Measurements from ENCODE around the gene PIK3C3. TPM values are rescaled to one million over a fixed set of nuclear protein-coding genes. Genes with fewer than 3 reads are reported as not detected.
"Not testable (repeated sequence)": the region's sequence is repeated elsewhere in the genome, so short reads cannot be mapped to it uniquely, and the experiment has no call there.

The PIK3C3 gene
- total RNA-seq, 1 donor from 2014 or later: 65.3 TPM

DNA sequence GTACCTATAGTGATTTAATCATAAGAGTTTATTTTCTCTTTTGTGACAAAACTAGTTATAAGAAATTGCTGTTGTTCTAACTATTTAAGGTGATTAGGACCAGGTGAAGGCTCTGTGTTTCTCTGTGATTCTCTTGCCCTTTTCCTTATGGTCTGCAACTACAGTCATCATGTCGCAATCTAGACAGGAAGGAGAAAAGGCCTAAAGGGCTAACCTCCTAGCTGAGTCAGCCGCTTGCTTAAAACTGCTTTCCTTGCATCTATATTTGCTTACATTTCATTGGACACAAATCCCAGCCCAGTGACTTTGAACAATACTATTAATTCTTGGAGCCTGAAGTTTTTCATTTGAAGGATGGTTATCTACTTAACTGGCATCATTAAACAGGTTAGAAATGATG lies 93.1 kb downstream of the PIK3C3 start:
- Mint-ChIP-seq H3K4me3 (no peak overlapping the region), H3K9me3 (no peaks in the 10 kb centered on the region), H3K27me3 (no peaks in the 10 kb centered on the region), H3K4me1 (peaks cover 6% of the 10 kb centered on the region), H3K27ac (no peak overlapping the region), H3K36me3 (ENCODE audit: low read depth) (peaks cover 65% of the 10 kb centered on the region)
- ChIA-PET POLR2A (no interaction called here), CTCF (no interaction called here)
- TF ChIP-seq, protein P1, sequence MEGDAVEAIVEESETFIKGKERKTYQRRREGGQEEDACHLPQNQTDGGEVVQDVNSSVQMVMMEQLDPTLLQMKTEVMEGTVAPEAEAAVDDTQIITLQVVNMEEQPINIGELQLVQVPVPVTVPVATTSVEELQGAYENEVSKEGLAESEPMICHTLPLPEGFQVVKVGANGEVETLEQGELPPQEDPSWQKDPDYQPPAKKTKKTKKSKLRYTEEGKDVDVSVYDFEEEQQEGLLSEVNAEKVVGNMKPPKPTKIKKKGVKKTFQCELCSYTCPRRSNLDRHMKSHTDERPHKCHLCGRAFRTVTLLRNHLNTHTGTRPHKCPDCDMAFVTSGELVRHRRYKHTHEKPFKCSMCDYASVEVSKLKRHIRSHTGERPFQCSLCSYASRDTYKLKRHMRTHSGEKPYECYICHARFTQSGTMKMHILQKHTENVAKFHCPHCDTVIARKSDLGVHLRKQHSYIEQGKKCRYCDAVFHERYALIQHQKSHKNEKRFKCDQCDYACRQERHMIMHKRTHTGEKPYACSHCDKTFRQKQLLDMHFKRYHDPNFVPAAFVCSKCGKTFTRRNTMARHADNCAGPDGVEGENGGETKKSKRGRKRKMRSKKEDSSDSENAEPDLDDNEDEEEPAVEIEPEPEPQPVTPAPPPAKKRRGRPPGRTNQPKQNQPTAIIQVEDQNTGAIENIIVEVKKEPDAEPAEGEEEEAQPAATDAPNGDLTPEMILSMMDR (IDR thresholded peaks at IDR 0.05): no peak
- DNase-seq: no peak
- intact Hi-C loops (cut with micrococcal nuclease): no loop called here
- ATAC-seq (ENCODE audit: low read depth): no peak

DNA sequence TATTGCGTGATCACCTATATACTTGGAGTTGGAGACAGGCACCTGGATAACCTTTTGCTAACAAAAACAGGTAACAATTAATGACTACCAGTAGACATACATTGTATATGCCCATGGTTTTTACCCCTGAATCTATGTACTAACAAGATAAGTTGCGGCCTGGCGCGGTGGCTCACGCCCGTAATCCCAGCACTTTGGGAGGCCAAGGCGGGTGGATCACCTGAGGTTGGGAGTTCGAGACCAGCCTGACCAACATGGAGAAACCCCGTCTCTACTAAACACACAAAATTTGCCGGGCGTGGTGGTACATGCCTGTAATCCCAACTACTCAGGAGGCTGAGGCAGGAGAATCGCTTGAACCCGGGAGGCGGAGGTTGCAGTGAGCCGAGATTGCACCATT lies 94.5 kb downstream of the PIK3C3 start:
- intact Hi-C loops (cut with micrococcal nuclease); H3K27ac Mint-ChIP-seq; DNase-seq; H3K27me3 Mint-ChIP-seq; H3K9me3 Mint-ChIP-seq; CTCF ChIA-PET; H3K4me3 Mint-ChIP-seq; POLR2A ChIA-PET; H3K4me1 Mint-ChIP-seq; ATAC-seq (ENCODE audit: low read depth): not testable (repeated sequence)
- H3K36me3 Mint-ChIP-seq (ENCODE audit: low read depth): peaks cover 56% of the 10 kb centered on the region

GRCh38 chr18:42051411-42051810 lies 96.4 kb downstream of the PIK3C3 start:
- Mint-ChIP-seq H3K9me3 (no peaks in the 10 kb centered on the region), H3K4me1 (peaks cover 8% of the 10 kb centered on the region), H3K27ac (no peak overlapping the region), H3K36me3 (ENCODE audit: low read depth) (peaks cover 49% of the 10 kb centered on the region), H3K27me3 (no peaks in the 10 kb centered on the region), H3K4me3 (no peak overlapping the region)
- CTCF ChIA-PET: interaction anchor here (0.9 to 1.3 kb wide), 4 partner anchors 12 to 37 kb away, joined by 3 read pairs; no protein-coding TSS in a partner anchor
- TF ChIP-seq, protein P1 (IDR thresholded peaks at IDR 0.05): no peak
- intact Hi-C loops (cut with micrococcal nuclease): loop anchor here (5.0 kb wide), 1 partner anchor 1546 kb away; no protein-coding TSS in a partner anchor
- POLR2A ChIA-PET: interaction anchor here (0.6 kb wide), 1 partner anchor 27 kb away, joined by 3 read pairs; no protein-coding TSS in a partner anchor
- ATAC-seq (ENCODE audit: low read depth) (no peak), DNase-seq (no peak)

GRCh38 chr18:42052122-42052708 lies 97.2 kb downstream of the PIK3C3 start:
- Mint-ChIP-seq H3K36me3 (ENCODE audit: low read depth) (peaks cover 51% of the 10 kb centered on the region), H3K27me3 (no peaks in the 10 kb centered on the region), H3K4me1 (peaks cover 8% of the 10 kb centered on the region), H3K27ac (no peak overlapping the region), H3K4me3 (no peak overlapping the region), H3K9me3 (no peaks in the 10 kb centered on the region)
- DNase-seq: no peak
- ChIA-PET POLR2A (interaction anchor here (0.6 kb wide), 1 partner anchor 28 kb away, joined by 3 read pairs; no protein-coding TSS in a partner anchor), CTCF (interaction anchor here (0.9 to 2.2 kb wide), 7 partner anchors 11 to 24 kb away, joined by 3 to 30 read pairs (median 6); no protein-coding TSS in a partner anchor)
- intact Hi-C loops (cut with micrococcal nuclease): loop anchor here (5.0 kb wide), 1 partner anchor 1545 kb away; no protein-coding TSS in a partner anchor
- TF ChIP-seq, protein P1 (IDR thresholded peaks at IDR 0.05): no peak
- no peak for ATAC-seq (ENCODE audit: low read depth)

- no peak overlapping the region for H3K27ac Mint-ChIP-seq
- H3K4me1 Mint-ChIP-seq: peaks cover 8% of the 10 kb centered on the region
- peaks cover 50% of the 10 kb centered on the region for H3K36me3 Mint-ChIP-seq (ENCODE audit: low read depth)
- POLR2A ChIA-PET: no interaction called here
- no peak overlapping the region for H3K4me3 Mint-ChIP-seq
- intact Hi-C loops (cut with micrococcal nuclease): loop anchor here (1.0 to 5.0 kb wide), 2 partner anchors 221 to 1544 kb away; no protein-coding TSS in a partner anchor
- DNase-seq (no peak), ATAC-seq (ENCODE audit: low read depth) (peak; percentile 50)
- TF ChIP-seq, protein P1 (IDR thresholded peaks at IDR 0.05): peak; percentile 42
- no peaks in the 10 kb centered on the region for H3K27me3 Mint-ChIP-seq
- no peaks in the 10 kb centered on the region for H3K9me3 Mint-ChIP-seq
- CTCF ChIA-PET: interaction anchor here (0.9 to 2.2 kb wide), 18 partner anchors 8 to 1219 kb away, joined by 3 to 30 read pairs (median 5); no protein-coding TSS in a partner anchor
These were observed 98.3 kb downstream of the PIK3C3 start for GRCh38 chr18:42053188-42053781.
